Mesendoderm (in vitro differentiated cells): ENCODE measurements around the gene MBNL2.

ENCODE experiments used
- DNase-seq: peaks from one replicate; pipeline ENCODE4 v3.0.0; 2013
- H2AK5ac ChIP-seq: 2 replicates; pipeline ENCODE4 v1.6.1; 2013; ENCODE audit warnings: low read length, inconsistent platforms
- H2BK120ac ChIP-seq: 2 replicates; pipeline ENCODE4 v1.6.1; 2013; ENCODE audit warnings: low read depth, mild to moderate bottlenecking, low read length, moderate library complexity, mixed read lengths
- H2BK15ac ChIP-seq: replicated peaks from 2 replicates; pipeline ENCODE4 v1.6.1; 2013; ENCODE audit warnings: low read depth, mild to moderate bottlenecking, moderate library complexity
- H2BK5ac ChIP-seq: 2 replicates; pipeline ENCODE4 v1.6.1; 2013; ENCODE audit warnings: low read length, inconsistent platforms
- H3K18ac ChIP-seq: 2 replicates; pipeline ENCODE4 v1.6.1; 2013; ENCODE audit warnings: mild to moderate bottlenecking, low read length, mixed read lengths
- H3K23ac ChIP-seq: one replicate; pipeline ENCODE4 v1.6.1; 2013; ENCODE audit warnings: low read length
- H3K27ac ChIP-seq: 2 replicates; pipeline ENCODE4 v1.5.1; 2013; ENCODE audit warnings: low read depth, mild to moderate bottlenecking, inconsistent platforms, low read length, moderate library complexity
- H3K27me3 ChIP-seq: 2 replicates; pipeline ENCODE4 v1.6.1; 2013; ENCODE audit warnings: low read length, control low read depth, mild to moderate bottlenecking, inconsistent platforms; ENCODE audit not compliant: insufficient read depth, poor library complexity
- H3K36me3 ChIP-seq: 2 replicates; pipeline ENCODE4 v1.6.1; 2013; ENCODE audit warnings: low read length, inconsistent platforms; ENCODE audit not compliant: control insufficient read depth, insufficient read depth
- H3K4ac ChIP-seq: one replicate; pipeline ENCODE4 v1.6.1; 2013; ENCODE audit warnings: low read depth, mild to moderate bottlenecking, low read length, moderate library complexity
- H3K4me1 ChIP-seq: 2 replicates; pipeline ENCODE4 v1.6.1; 2013; ENCODE audit warnings: low read depth, low read length, inconsistent platforms; ENCODE audit not compliant: control insufficient read depth
- H3K4me2 ChIP-seq: 2 replicates; pipeline ENCODE4 v1.6.1; 2013; ENCODE audit warnings: low read length
- H3K4me3 ChIP-seq: 2 replicates; pipeline ENCODE4 v1.5.1; 2013; ENCODE audit warnings: mild to moderate bottlenecking, low read length
- H3K56ac ChIP-seq: one replicate; pipeline ENCODE4 v1.6.1; 2013; ENCODE audit warnings: low read length
- H3K79me1 ChIP-seq: 2 replicates; pipeline ENCODE4 v1.6.1; 2013; ENCODE audit warnings: low read length, inconsistent platforms
- H3K79me2 ChIP-seq: 2 replicates; pipeline ENCODE4 v1.6.1; 2013; ENCODE audit warnings: mild to moderate bottlenecking, low read length; ENCODE audit not compliant: control insufficient read depth, insufficient read depth
- H3K9ac ChIP-seq: 2 replicates; pipeline ENCODE4 v1.6.1; 2013; ENCODE audit warnings: low read length, inconsistent platforms
- H4K5ac ChIP-seq: one replicate; pipeline ENCODE4 v1.6.1; 2013; ENCODE audit warnings: low read length
- H4K8ac ChIP-seq: one replicate; pipeline ENCODE4 v1.6.1; 2013; ENCODE audit warnings: low read depth, mild to moderate bottlenecking, control low read depth, low read length, moderate library complexity
- WGBS: extraction: QIAGEN DNeasy Blood & Tissue Kit; methylation state at CpG from one replicate; pipeline ENCODE4 v1.1.7; 2013; ENCODE audit warnings: low lambda C conversion rate, missing lambda C conversion rate; ENCODE audit not compliant: insufficient coverage; ENCODE audit errors: extremely low coverage; 5-methylcytosine and 5-hydroxymethylcytosine counted together

Gene MBNL2

GRCh38 chr13:97221046-97221445 lies 1.1 kb upstream of the MBNL2 start:
- Histone ChIP-seq H4K8ac (no peak overlapping the region), H3K9ac (no peak overlapping the region), H3K4me3 (no peak overlapping the region), H2AK5ac (no peak overlapping the region), H3K4me1 (no peaks in the 10 kb centered on the region), H3K4me2 (no peak overlapping the region), H3K56ac (no peak overlapping the region), H2BK120ac (no peak overlapping the region), H3K4ac (no peak overlapping the region), H3K27me3 (peaks cover 2% of the 10 kb centered on the region), H3K79me1 (no peaks in the 10 kb centered on the region), H3K36me3 (no peaks in the 10 kb centered on the region), H2BK15ac (no peak overlapping the region), H3K27ac (no peak overlapping the region), H2BK5ac (no peak overlapping the region), H3K79me2 (no peaks in the 10 kb centered on the region), H3K23ac (no peak overlapping the region), H3K18ac (no peak overlapping the region), H4K5ac (no peak overlapping the region)
- DNase-seq: no peak
- no CpG with 5 or more reads among the region's 2 CpGs for WGBS

- Histone ChIP-seq H2AK5ac (no peak overlapping the region), H3K79me1 (no peaks in the 10 kb centered on the region), H3K27me3 (peaks cover 2% of the 10 kb centered on the region), H3K56ac (no peak overlapping the region), H3K36me3 (no peaks in the 10 kb centered on the region), H3K4me1 (no peaks in the 10 kb centered on the region), H3K79me2 (no peaks in the 10 kb centered on the region), H4K5ac (no peak overlapping the region), H2BK5ac (no peak overlapping the region), H2BK120ac (no peak overlapping the region), H4K8ac (no peak overlapping the region), H2BK15ac (no peak overlapping the region), H3K4me3 (no peak overlapping the region), H3K18ac (no peak overlapping the region), H3K9ac (no peak overlapping the region), H3K27ac (no peak overlapping the region), H3K4me2 (no peak overlapping the region), H3K23ac (no peak overlapping the region), H3K4ac (no peak overlapping the region)
- no peak for DNase-seq
- no CpG with 5 or more reads among the region's 6 CpGs for WGBS
Measured at GRCh38 chr13:97221466-97221865, 667 bp upstream of the MBNL2 start.

- Histone ChIP-seq H2BK5ac (no peak overlapping the region), H3K9ac (no peak overlapping the region), H2BK15ac (no peak overlapping the region), H3K36me3 (no peaks in the 10 kb centered on the region), H3K4me2 (no peak overlapping the region), H3K23ac (no peak overlapping the region), H3K4me1 (peaks cover 3% of the 10 kb centered on the region), H3K79me2 (no peaks in the 10 kb centered on the region), H3K4me3 (no peak overlapping the region), H3K79me1 (no peaks in the 10 kb centered on the region), H4K8ac (no peak overlapping the region), H2AK5ac (no peak overlapping the region), H3K56ac (no peak overlapping the region), H3K27me3 (peaks cover 5% of the 10 kb centered on the region), H3K18ac (no peak overlapping the region), H3K27ac (no peak overlapping the region), H2BK120ac (no peak overlapping the region), H4K5ac (no peak overlapping the region), H3K4ac (no peak overlapping the region)
- DNase-seq: no peak
- no CpG with 5 or more reads among the region's 6 CpGs for WGBS
Measured at GRCh38 chr13:97223037-97223710, 1.0 kb downstream of the MBNL2 start.

- no peak overlapping the region for H2BK5ac ChIP-seq
- H4K5ac ChIP-seq: no peak overlapping the region
- H3K79me2 ChIP-seq: no peaks in the 10 kb centered on the region
- no peak overlapping the region for H3K56ac ChIP-seq
- no peak overlapping the region for H3K23ac ChIP-seq
- H4K8ac ChIP-seq: no peak overlapping the region
- H3K4me3 ChIP-seq: no peak overlapping the region
- H2BK120ac ChIP-seq: no peak overlapping the region
- H3K18ac ChIP-seq: no peak overlapping the region
- H3K9ac ChIP-seq: no peak overlapping the region
- no peak overlapping the region for H3K4ac ChIP-seq
- no CpG with 5 or more reads among the region's 11 CpGs for WGBS
- no peaks in the 10 kb centered on the region for H3K79me1 ChIP-seq
- no peak overlapping the region for H2BK15ac ChIP-seq
- peak overlapping the region; percentile 6 for H3K4me2 ChIP-seq
- no peaks in the 10 kb centered on the region for H3K36me3 ChIP-seq
- no peak overlapping the region for H3K27ac ChIP-seq
- H3K4me1 ChIP-seq: peaks cover 3% of the 10 kb centered on the region
- DNase-seq: peak; percentile 90
- H3K27me3 ChIP-seq: peaks cover 5% of the 10 kb centered on the region
- no peak overlapping the region for H2AK5ac ChIP-seq
Measured at GRCh38 chr13:97223711-97224541, 1.8 kb downstream of the MBNL2 start.

- Histone ChIP-seq H4K5ac (no peak overlapping the region), H3K23ac (no peak overlapping the region), H3K18ac (no peak overlapping the region), H3K27ac (no peak overlapping the region), H2AK5ac (no peak overlapping the region), H3K79me1 (no peaks in the 10 kb centered on the region), H3K27me3 (peaks cover 9% of the 10 kb centered on the region), H2BK5ac (no peak overlapping the region), H3K9ac (no peak overlapping the region), H2BK15ac (no peak overlapping the region), H3K56ac (no peak overlapping the region), H3K4me2 (no peak overlapping the region), H3K36me3 (no peaks in the 10 kb centered on the region), H2BK120ac (no peak overlapping the region), H3K4ac (no peak overlapping the region), H3K4me3 (no peak overlapping the region), H3K79me2 (no peaks in the 10 kb centered on the region), H3K4me1 (peaks cover 3% of the 10 kb centered on the region), H4K8ac (no peak overlapping the region)
- peak; percentile 81 for DNase-seq
- no CpG with 5 or more reads among the region's 5 CpGs for WGBS
Measured at GRCh38 chr13:97224544-97225300, 2.6 kb downstream of the MBNL2 start.
